HCT116 (cell line): ENCODE data around the gene GJA3. TPM values are rescaled to one million over a fixed set of nuclear protein-coding genes. Genes with fewer than 3 reads are reported as not detected.

Experiments
- ATAC-seq: fragments of 200-7000 bp; cut with Tn5 transposase; 2 replicates; pipeline ENCODE4 v1.9.1; 2020; ENCODE audit warnings: mild to moderate bottlenecking, moderate library complexity
- BruUV-seq: library from RNA; stranded (reverse); fragments of 400-500 nt; replicated peaks from 2 replicates; lab custom pipeline; 2021; lab: Mats Ljungman, UMichigan
- CTCF ChIA-PET: fragments of 300-600 bp; sonication (Branson Sonifier 250); formaldehyde crosslinking; loops from one replicate; lab custom pipeline; 2021; ENCODE audit warnings: antibody characterized with exemption; lab: Charles Lee
- POLR2A ChIA-PET: fragments of 300-600, 350-600 bp; sonication (Branson Sonifier 250); formaldehyde crosslinking; loops from one replicate; lab custom pipeline; 2021; ENCODE audit warnings: antibody characterized with exemption; lab: Charles Lee
- RAD21 ChIA-PET, 2 experiments: fragments of 300-600 bp; sonication (Branson Sonifier 250); formaldehyde crosslinking; loops; one replicate each; lab custom pipeline; 2023; ENCODE audit warnings: low total read pairs in 2 of 2; ENCODE audit not compliant: uncharacterized antibody in 2 of 2, unreplicated experiment in 2 of 2, low non-redundant PET in 1 of 2; lab: Charles Lee
- DNase-seq: peaks from one replicate; pipeline ENCODE4 v3.0.0-alpha.2; 2010; ENCODE audit warnings: low read depth, low spot score
- H2AFZ ChIP-seq: fragments of 200-600 bp; shearing (Covaris generic), sonication (generic); 2 replicates; pipeline ENCODE4 v1.6.1; 2017; ENCODE audit warnings: low read depth, mixed run types, mixed read lengths, antibody characterized with exemption, low read length; ENCODE audit not compliant: poor library complexity, severe bottlenecking
- H3K27ac ChIP-seq: 2 replicates; pipeline ENCODE4 v1.5.1; 2012; ENCODE audit warnings: low read depth, low read length
- H3K27me3 ChIP-seq: fragments of 200-600 bp; sonication (generic); 2 replicates; pipeline ENCODE4 v1.6.1; 2016; ENCODE audit warnings: mixed run types, low read length, mixed read lengths; ENCODE audit not compliant: insufficient read depth
- H3K36me3 ChIP-seq, 2 experiments: fragments of 200-500 bp in 1 of 2; fragments of 200-600 bp in 1 of 2; sonication (Bioruptor generic) in 1 of 2; sonication (generic) in 1 of 2; 2 replicates each; pipeline versions ENCODE4 v1.5.1 to v1.6.1; 2014 to 2016; ENCODE audit warnings: low read length in 2 of 2, inconsistent platforms in 1 of 2, mixed read lengths in 1 of 2, mixed run types in 1 of 2; ENCODE audit not compliant: insufficient read depth in 2 of 2, control insufficient read depth in 1 of 2
- H3K4me1 ChIP-seq, 2 experiments: fragments of 200-600 bp in 1 of 2; sonication (generic) in 1 of 2; 2 replicates each; pipeline versions ENCODE4 v1.5.1 to v1.6.1; 2012 to 2017; ENCODE audit warnings: low read length in 2 of 2, inconsistent platforms in 1 of 2, mild to moderate bottlenecking in 1 of 2, mixed read lengths in 1 of 2, mixed run types in 1 of 2, moderate library complexity in 1 of 2; ENCODE audit not compliant: insufficient read depth in 2 of 2, control insufficient read depth in 1 of 2
- H3K4me2 ChIP-seq: fragments of 200-600 bp; sonication (generic); 2 replicates; pipeline ENCODE4 v1.6.1; 2017; ENCODE audit warnings: mixed run types, low read length, mixed read lengths
- H3K4me3 ChIP-seq, 2 experiments: fragments of 200-600 bp in 1 of 2; sonication (generic) in 1 of 2; replicated peaks in 1 of 2; 2 replicates each; pipeline ENCODE4 v1.5.1; 2011 to 2016; ENCODE audit warnings: low read length in 2 of 2, control low read depth in 1 of 2, low read depth in 1 of 2, mild to moderate bottlenecking in 1 of 2, mixed read lengths in 1 of 2, mixed run types in 1 of 2
- H3K79me2 ChIP-seq: fragments of 200-600 bp; sonication (generic); 2 replicates; pipeline ENCODE4 v1.6.1; 2017; ENCODE audit warnings: mild to moderate bottlenecking, mixed run types, low read length, moderate library complexity, mixed read lengths; ENCODE audit not compliant: insufficient read depth
- H3K9ac ChIP-seq: fragments of 200-600 bp; sonication (generic); 2 replicates; pipeline ENCODE4 v1.6.1; 2016; ENCODE audit warnings: low read length, mixed read lengths
- H3K9me2 ChIP-seq: fragments of 200-600 bp; sonication (generic), shearing (Covaris generic); 2 replicates; pipeline ENCODE4 v1.6.1; 2017; ENCODE audit warnings: mixed run types, mild to moderate bottlenecking, moderate library complexity; ENCODE audit not compliant: insufficient read depth
- H3K9me3 ChIP-seq, 2 experiments: fragments of 200-500 bp in 1 of 2; fragments of 200-600 bp in 1 of 2; sonication (Bioruptor generic) in 1 of 2; sonication (generic) in 1 of 2; 2 replicates each; pipeline ENCODE4 v1.6.1; 2014 to 2017; ENCODE audit warnings: low read length in 2 of 2, mixed read lengths in 2 of 2, inconsistent platforms in 1 of 2, low read depth in 1 of 2, mild to moderate bottlenecking in 1 of 2, mixed run types in 1 of 2, moderate library complexity in 1 of 2; ENCODE audit not compliant: control insufficient read depth in 1 of 2, insufficient read depth in 1 of 2
- H4K20me1 ChIP-seq: fragments of 200-600 bp; sonication (generic), shearing (Covaris generic); 2 replicates; pipeline ENCODE4 v1.6.1; 2017; ENCODE audit warnings: mixed run types, mild to moderate bottlenecking, moderate library complexity; ENCODE audit not compliant: insufficient read depth
- CBX3 ChIP-seq: IDR thresholded peaks from 2 replicates; pipeline ENCODE4 v1.6.1; 2012; ENCODE audit warnings: low read depth
- CEBPB ChIP-seq: IDR thresholded peaks from 2 replicates; pipeline ENCODE4 v1.6.1; 2012; ENCODE audit warnings: low read depth
- ELF1 ChIP-seq: IDR thresholded peaks from 2 replicates; pipeline ENCODE4 v1.6.1; 2012; ENCODE audit warnings: low read depth, borderline replicate concordance
- EZH2 ChIP-seq: fragments of 200-600 bp; sonication (generic); IDR thresholded peaks from 2 replicates; pipeline ENCODE4 v1.6.1; 2017; ENCODE audit warnings: antibody characterized with exemption, mixed run types
- EZH2phosphoT487 ChIP-seq: fragments of 200-600 bp; IDR thresholded peaks from 2 replicates; pipeline ENCODE4 v1.6.1; 2018; ENCODE audit warnings: antibody characterized with exemption, borderline replicate concordance
- JUND ChIP-seq: IDR thresholded peaks from 2 replicates; pipeline ENCODE4 v1.6.1; 2012
- POLR2AphosphoS5 ChIP-seq: IDR thresholded peaks from 2 replicates; pipeline ENCODE4 v1.6.1; 2011; ENCODE audit warnings: mild to moderate bottlenecking, low read depth, low read length, moderate library complexity
- RAD21 ChIP-seq: IDR thresholded peaks from 2 replicates; pipeline ENCODE4 v1.6.1; 2012; ENCODE audit warnings: low read depth, mild to moderate bottlenecking
- SIN3A ChIP-seq: IDR thresholded peaks from 2 replicates; pipeline ENCODE4 v1.6.1; 2012; ENCODE audit warnings: low read depth
- TCF7L2 ChIP-seq: IDR thresholded peaks from 2 replicates; pipeline ENCODE4 v1.7.0; 2011; ENCODE audit warnings: borderline replicate concordance, inconsistent platforms; ENCODE audit not compliant: insufficient read depth, insufficient read length; ENCODE audit errors: extremely low read depth
- YY1 ChIP-seq: IDR thresholded peaks from 2 replicates; pipeline ENCODE4 v1.6.1; 2011; ENCODE audit warnings: low read length, low read depth, moderate library complexity, mild to moderate bottlenecking; ENCODE audit not compliant: insufficient replicate concordance; ENCODE audit errors: extremely low read depth
- ZFX ChIP-seq: fragments of 450-650 bp; IDR thresholded peaks from 2 replicates; pipeline ENCODE4 v1.6.1; 2017
- ZNF274 ChIP-seq: fragments of 200-500 bp; sonication (Bioruptor generic); IDR thresholded peaks from 2 replicates; pipeline ENCODE4 v1.6.1; 2014; ENCODE audit warnings: mild to moderate bottlenecking, low read depth, low read length, inconsistent platforms
- intact Hi-C: fragments of 100-400 bp; cut with micrococcal nuclease; formaldehyde crosslinking; loops from 2 replicates; pipeline ENCODE4 v1.10.0; 2022
- total RNA-seq: library from RNA; stranded (reverse); gene quantifications from one replicate; pipeline ENCODE4 v1.2.1, GENCODE V29; 2021; ENCODE audit not compliant: unreplicated experiment
- TF ChIP-seq, protein P1 (sequence below): IDR thresholded peaks from 2 replicates; pipeline ENCODE4 v1.6.1; 2011; ENCODE audit warnings: mild to moderate bottlenecking, low read length, moderate library complexity; ENCODE audit not compliant: insufficient replicate concordance; ENCODE audit errors: extremely low read depth
- TF ChIP-seq, protein P2 (sequence below): IDR thresholded peaks from 2 replicates; pipeline ENCODE4 v1.6.1; 2012
- TF ChIP-seq, protein P3 (sequence below): IDR thresholded peaks from 2 replicates; pipeline ENCODE4 v1.6.1; 2012; ENCODE audit warnings: low read depth

Gene GJA3
- total RNA-seq, 1 experiment from 2014 or later: 8.0 TPM

DNA sequence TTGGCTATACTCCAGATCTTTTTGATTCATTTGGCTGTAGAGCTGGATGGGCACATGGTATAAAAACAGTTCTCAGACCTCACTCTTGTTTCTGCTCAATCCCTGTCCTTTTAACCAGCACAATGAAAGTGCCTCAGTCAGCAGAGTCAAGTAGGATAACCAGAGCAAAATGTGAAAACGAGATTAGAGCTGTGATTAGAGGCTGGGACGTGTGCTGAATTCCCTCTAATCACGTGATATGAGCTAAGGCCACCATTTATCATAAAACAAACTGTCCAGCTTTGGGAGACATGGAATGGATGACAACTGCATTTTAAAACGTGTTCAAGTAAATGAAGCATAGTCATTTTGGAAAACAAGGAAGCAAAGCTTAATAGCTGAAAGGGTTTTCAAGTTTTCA, 54.1 kb downstream of the GJA3 start:
- no TSS peak for BruUV-seq
- DNase-seq (no peak), ATAC-seq (no peak)
- intact Hi-C loops: no loop called here
- Histone ChIP-seq H4K20me1 (no peaks in the 10 kb centered on the region), H2AFZ (no peak overlapping the region), H3K4me2 (no peak overlapping the region), H3K36me3 (no peaks in the 10 kb centered on the region), H3K4me1 (no peaks in the 10 kb centered on the region), H3K4me3 (no peak overlapping the region), H3K79me2 (no peaks in the 10 kb centered on the region), H3K9ac (no peak overlapping the region), H3K9me2 (no peaks in the 10 kb centered on the region), H3K27ac (no peak overlapping the region), H3K27me3 (peaks cover 9% of the 10 kb centered on the region; the same call in 1 of the 2 replicates), H3K9me3 (no peaks in the 10 kb centered on the region)
- POLR2A ChIA-PET: interaction anchor here (0.9 kb wide), 1 partner anchor 12 kb away, joined by 5 read pairs; no protein-coding TSS in a partner anchor
- CTCF ChIA-PET: no interaction called here
- RAD21 ChIA-PET: no interaction called here
- TF ChIP-seq, protein P1, sequence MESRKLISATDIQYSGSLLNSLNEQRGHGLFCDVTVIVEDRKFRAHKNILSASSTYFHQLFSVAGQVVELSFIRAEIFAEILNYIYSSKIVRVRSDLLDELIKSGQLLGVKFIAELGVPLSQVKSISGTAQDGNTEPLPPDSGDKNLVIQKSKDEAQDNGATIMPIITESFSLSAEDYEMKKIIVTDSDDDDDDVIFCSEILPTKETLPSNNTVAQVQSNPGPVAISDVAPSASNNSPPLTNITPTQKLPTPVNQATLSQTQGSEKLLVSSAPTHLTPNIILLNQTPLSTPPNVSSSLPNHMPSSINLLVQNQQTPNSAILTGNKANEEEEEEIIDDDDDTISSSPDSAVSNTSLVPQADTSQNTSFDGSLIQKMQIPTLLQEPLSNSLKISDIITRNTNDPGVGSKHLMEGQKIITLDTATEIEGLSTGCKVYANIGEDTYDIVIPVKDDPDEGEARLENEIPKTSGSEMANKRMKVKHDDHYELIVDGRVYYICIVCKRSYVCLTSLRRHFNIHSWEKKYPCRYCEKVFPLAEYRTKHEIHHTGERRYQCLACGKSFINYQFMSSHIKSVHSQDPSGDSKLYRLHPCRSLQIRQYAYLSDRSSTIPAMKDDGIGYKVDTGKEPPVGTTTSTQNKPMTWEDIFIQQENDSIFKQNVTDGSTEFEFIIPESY: no peak
- TF ChIP-seq, protein P2, sequence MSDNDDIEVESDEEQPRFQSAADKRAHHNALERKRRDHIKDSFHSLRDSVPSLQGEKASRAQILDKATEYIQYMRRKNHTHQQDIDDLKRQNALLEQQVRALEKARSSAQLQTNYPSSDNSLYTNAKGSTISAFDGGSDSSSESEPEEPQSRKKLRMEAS: no peak
- TF ChIP-seq JUND (no peak), ZFX (no peak), CEBPB (no peak), YY1 (no peak), ELF1 (no peak), RAD21 (no peak), CBX3 (no peak), POLR2AphosphoS5 (no peak), EZH2 (no peak), SIN3A (no peak), ZNF274 (no peak), EZH2phosphoT487 (no peak), TCF7L2 (no peak)
- TF ChIP-seq, protein P3, sequence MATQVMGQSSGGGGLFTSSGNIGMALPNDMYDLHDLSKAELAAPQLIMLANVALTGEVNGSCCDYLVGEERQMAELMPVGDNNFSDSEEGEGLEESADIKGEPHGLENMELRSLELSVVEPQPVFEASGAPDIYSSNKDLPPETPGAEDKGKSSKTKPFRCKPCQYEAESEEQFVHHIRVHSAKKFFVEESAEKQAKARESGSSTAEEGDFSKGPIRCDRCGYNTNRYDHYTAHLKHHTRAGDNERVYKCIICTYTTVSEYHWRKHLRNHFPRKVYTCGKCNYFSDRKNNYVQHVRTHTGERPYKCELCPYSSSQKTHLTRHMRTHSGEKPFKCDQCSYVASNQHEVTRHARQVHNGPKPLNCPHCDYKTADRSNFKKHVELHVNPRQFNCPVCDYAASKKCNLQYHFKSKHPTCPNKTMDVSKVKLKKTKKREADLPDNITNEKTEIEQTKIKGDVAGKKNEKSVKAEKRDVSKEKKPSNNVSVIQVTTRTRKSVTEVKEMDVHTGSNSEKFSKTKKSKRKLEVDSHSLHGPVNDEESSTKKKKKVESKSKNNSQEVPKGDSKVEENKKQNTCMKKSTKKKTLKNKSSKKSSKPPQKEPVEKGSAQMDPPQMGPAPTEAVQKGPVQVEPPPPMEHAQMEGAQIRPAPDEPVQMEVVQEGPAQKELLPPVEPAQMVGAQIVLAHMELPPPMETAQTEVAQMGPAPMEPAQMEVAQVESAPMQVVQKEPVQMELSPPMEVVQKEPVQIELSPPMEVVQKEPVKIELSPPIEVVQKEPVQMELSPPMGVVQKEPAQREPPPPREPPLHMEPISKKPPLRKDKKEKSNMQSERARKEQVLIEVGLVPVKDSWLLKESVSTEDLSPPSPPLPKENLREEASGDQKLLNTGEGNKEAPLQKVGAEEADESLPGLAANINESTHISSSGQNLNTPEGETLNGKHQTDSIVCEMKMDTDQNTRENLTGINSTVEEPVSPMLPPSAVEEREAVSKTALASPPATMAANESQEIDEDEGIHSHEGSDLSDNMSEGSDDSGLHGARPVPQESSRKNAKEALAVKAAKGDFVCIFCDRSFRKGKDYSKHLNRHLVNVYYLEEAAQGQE: no peak
